PC-9 (cell line): ENCODE data around the gene TMEM128. TPM values are rescaled to one million over a fixed set of nuclear protein-coding genes. Genes with fewer than 3 reads are reported as not detected.

Experiments
- BruUV-seq: library from RNA; stranded (reverse); fragments of 400-500 nt; replicated peaks from 2 replicates; lab custom pipeline; 2021; lab: Mats Ljungman, UMichigan
- CTCF ChIA-PET: fragments of 300-600 bp; sonication (Branson Sonifier 250); formaldehyde crosslinking; loops from one replicate; lab custom pipeline; 2022; ENCODE audit warnings: antibody characterized with exemption; lab: Charles Lee
- POLR2A ChIA-PET: fragments of 300-600 bp; sonication (Branson Sonifier 250); formaldehyde crosslinking; loops from one replicate; lab custom pipeline; 2022; ENCODE audit warnings: antibody characterized with exemption; ENCODE audit not compliant: unreplicated experiment; lab: Charles Lee
- DNase-seq, 2 experiments: peaks; one replicate each; pipeline versions ENCODE4 v3.0.0 to v3.0.0-alpha.2; 2015 to 2022; ENCODE audit warnings: mixed read lengths in 1 of 2
- H2AFZ ChIP-seq: fragments of 200-600 bp; sonication (generic); 2 replicates; pipeline ENCODE4 v1.8.1; 2017; ENCODE audit warnings: antibody characterized with exemption
- H3F3A ChIP-seq: fragments of 200-600 bp; sonication (generic); 2 replicates; pipeline ENCODE4 v1.8.1; 2017; ENCODE audit warnings: antibody characterized with exemption, mild to moderate bottlenecking, low read depth; ENCODE audit not compliant: insufficient read depth
- H3K27ac ChIP-seq: fragments of 200-600 bp; sonication (generic); 2 replicates; pipeline ENCODE4 v1.6.1; 2016; ENCODE audit warnings: mixed run types
- H3K27me3 ChIP-seq: fragments of 200-600 bp; sonication (generic); 2 replicates; pipeline ENCODE4 v1.6.1; 2016; ENCODE audit warnings: low read depth, mixed run types; ENCODE audit not compliant: insufficient read depth
- H3K36me3 ChIP-seq: fragments of 200-600 bp; sonication (generic); 2 replicates; pipeline ENCODE4 v1.6.1; 2016; ENCODE audit warnings: low read depth, mixed run types
- H3K4me1 ChIP-seq: fragments of 200-600 bp; sonication (generic); replicated peaks from 2 replicates; pipeline ENCODE4 v1.6.1; 2016; ENCODE audit warnings: mixed run types; ENCODE audit not compliant: insufficient read depth
- H3K4me2 ChIP-seq: fragments of 200-600 bp; sonication (generic); 2 replicates; pipeline ENCODE4 v1.6.1; 2017; ENCODE audit warnings: mixed run types
- H3K4me3 ChIP-seq: fragments of 200-600 bp; sonication (generic); 2 replicates; pipeline ENCODE4 v1.6.1; 2016; ENCODE audit warnings: mixed run types
- H3K79me2 ChIP-seq: fragments of 200-600 bp; sonication (generic); 2 replicates; pipeline ENCODE4 v1.6.1; 2017; ENCODE audit warnings: low read depth, mixed run types
- H3K9me2 ChIP-seq: fragments of 200-600 bp; sonication (generic); 2 replicates; pipeline ENCODE4 v1.8.1; 2017; ENCODE audit warnings: mild to moderate bottlenecking; ENCODE audit not compliant: insufficient read depth
- H3K9me3 ChIP-seq: fragments of 200-600 bp; sonication (generic); 2 replicates; pipeline ENCODE4 v1.8.1; 2016; ENCODE audit warnings: low read depth; ENCODE audit not compliant: insufficient read depth
- H4K20me1 ChIP-seq: fragments of 200-600 bp; sonication (generic); 2 replicates; pipeline ENCODE4 v1.8.1; 2017; ENCODE audit not compliant: insufficient read depth
- CTCF ChIP-seq: fragments of 200-600 bp; sonication (generic); conservative IDR thresholded peaks from 2 replicates; pipeline ENCODE4 v1.6.1; 2017; ENCODE audit warnings: mixed run types, antibody characterized with exemption, mild to moderate bottlenecking, moderate library complexity
- EZH2 ChIP-seq: fragments of 200-600 bp; sonication (generic); IDR thresholded peaks from 2 replicates; pipeline ENCODE4 v1.8.0; 2017; ENCODE audit warnings: antibody characterized with exemption, low read depth
- intact Hi-C: fragments of 100-400 bp; cut with micrococcal nuclease; formaldehyde crosslinking; loops from one replicate; pipeline ENCODE4 v1.10.0; 2022; ENCODE audit not compliant: unreplicated experiment
- total RNA-seq: library from RNA; stranded (reverse); gene quantifications from 2 replicates; pipeline ENCODE4 v1.2.3, GENCODE V29; 2021

TMEM128 gene
- total RNA-seq, 1 experiment from 2014 or later, result 18.1 TPM

- H2AFZ ChIP-seq, result no peak overlapping the region
These were observed 44.2 kb downstream of the TMEM128 start for GRCh38 chr4:4203688-4204400.

GRCh38 chr4:4202510-4202909, 45.5 kb downstream of the TMEM128 start:
- Histone ChIP-seq H3K79me2 (no peaks in the 10 kb centered on the region), H3K27ac (no peak overlapping the region), H3K36me3 (no peaks in the 10 kb centered on the region), H3K4me1 (no peaks in the 10 kb centered on the region), H3K9me3 (no peaks in the 10 kb centered on the region), H3K27me3 (peaks cover 47% of the 10 kb centered on the region), H3F3A (no peaks in the 10 kb centered on the region), H3K4me3 (no peak overlapping the region), H4K20me1 (no peaks in the 10 kb centered on the region), H3K9me2 (no peaks in the 10 kb centered on the region), H3K4me2 (no peak overlapping the region), H2AFZ (no peak overlapping the region)
- no peak for DNase-seq
- no peak for TF ChIP-seq EZH2
- no peak for TF ChIP-seq CTCF
- BruUV-seq, result no TSS peak
- ChIA-PET CTCF (no interaction called here), POLR2A (no interaction called here)
- intact Hi-C loops, result no loop called here

More at GRCh38 chr4:4203688-4204400, 44.2 kb downstream of the TMEM128 start:
- TF ChIP-seq EZH2 (no peak), CTCF (no peak)
- no peak for DNase-seq
- Histone ChIP-seq H3K4me3 (no peak overlapping the region), H4K20me1 (no peaks in the 10 kb centered on the region), H3K79me2 (no peaks in the 10 kb centered on the region), H3K36me3 (no peaks in the 10 kb centered on the region), H3K27ac (no peak overlapping the region), H3K4me2 (no peak overlapping the region), H3K9me3 (no peaks in the 10 kb centered on the region), H3K9me2 (no peaks in the 10 kb centered on the region), H3F3A (no peaks in the 10 kb centered on the region), H3K4me1 (no peaks in the 10 kb centered on the region), H3K27me3 (peaks cover 39% of the 10 kb centered on the region)
- intact Hi-C loops, result no loop called here
- no TSS peak for BruUV-seq
- CTCF ChIA-PET, result no interaction called here
- POLR2A ChIA-PET, result no interaction called here

- no TSS peak for BruUV-seq
- ChIA-PET CTCF (no interaction called here), POLR2A (no interaction called here)
- TF ChIP-seq EZH2 (no peak), CTCF (no peak)
- Histone ChIP-seq H2AFZ (no peak overlapping the region), H3K27ac (no peak overlapping the region), H3K79me2 (no peaks in the 10 kb centered on the region), H3K27me3 (peaks cover 50% of the 10 kb centered on the region), H3K9me2 (no peaks in the 10 kb centered on the region), H3K4me2 (no peak overlapping the region), H4K20me1 (no peaks in the 10 kb centered on the region), H3K36me3 (no peaks in the 10 kb centered on the region), H3F3A (no peaks in the 10 kb centered on the region), H3K4me3 (no peak overlapping the region), H3K9me3 (no peaks in the 10 kb centered on the region), H3K4me1 (no peaks in the 10 kb centered on the region)
- DNase-seq, result no peak
- intact Hi-C loops, result no loop called here
These were observed 47.4 kb downstream of the TMEM128 start for GRCh38 chr4:4200624-4201023.
